GM19395 (cell line): Measurements from ENCODE around the gene TLR4.
A peak's percentile ranks its signal among the peaks of the same experiment; 100 is the strongest.

ENCODE experiments used
- ATAC-seq: cut with Tn5 transposase; IDR thresholded peaks from one replicate; pipeline ENCODE4 v1.9.1; 2021; ENCODE audit warnings: mild to moderate bottlenecking, moderate library complexity; ENCODE audit not compliant: unreplicated experiment

TLR4 gene

GRCh38 chr9:117704024-117704575 is at the start of gene TLR4:
Gene TLR4, plus strand, starts transcription at chr9:117704403. Its CDS starts 70 bp downstream, at chr9:117704473.
- ATAC-seq = peak; percentile 100

GRCh38 chr9:117656002-117656401 is 48.2 kb upstream of the TLR4 start:
- no peak for ATAC-seq

GRCh38 chr9:117662651-117663050 is 41.6 kb upstream of the TLR4 start:
- ATAC-seq = no peak

GRCh38 chr9:117664419-117664818 is 39.8 kb upstream of the TLR4 start:
- ATAC-seq = no peak

- ATAC-seq = no peak
These were observed 38.4 kb upstream of the TLR4 start for GRCh38 chr9:117665601-117666385.

- ATAC-seq = no peak
These were observed 32.7 kb upstream of the TLR4 start for GRCh38 chr9:117671468-117671867.

- no peak for ATAC-seq
These were observed 31.8 kb upstream of the TLR4 start for GRCh38 chr9:117672369-117672768.

- peak; percentile 52 for ATAC-seq
These were observed 26.6 kb upstream of the TLR4 start for GRCh38 chr9:117677572-117677971.

- ATAC-seq = no peak
These were observed 25.3 kb upstream of the TLR4 start for GRCh38 chr9:117678871-117679270.

- no peak for ATAC-seq
These were observed 24.8 kb upstream of the TLR4 start for GRCh38 chr9:117679416-117679815.

GRCh38 chr9:117681888-117682287 is 22.3 kb upstream of the TLR4 start:
- no peak for ATAC-seq

GRCh38 chr9:117682955-117683710 is 21.1 kb upstream of the TLR4 start:
- peak; percentile 86 for ATAC-seq

GRCh38 chr9:117687532-117687931 is 16.7 kb upstream of the TLR4 start:
- ATAC-seq = no peak

GRCh38 chr9:117691367-117691766 is 12.8 kb upstream of the TLR4 start:
- ATAC-seq = no peak

GRCh38 chr9:117696154-117696553 is 8.0 kb upstream of the TLR4 start:
- no peak for ATAC-seq

GRCh38 chr9:117697046-117697445 is 7.2 kb upstream of the TLR4 start:
- no peak for ATAC-seq

GRCh38 chr9:117703537-117703936 is 666 bp upstream of the TLR4 start:
- ATAC-seq = no peak

- ATAC-seq = peak; percentile 14
These were observed 394 bp downstream of the TLR4 start for GRCh38 chr9:117704597-117704996.

- ATAC-seq = no peak
These were observed 1.2 kb downstream of the TLR4 start for GRCh38 chr9:117705386-117705785.

GRCh38 chr9:117706421-117707116 is 2.4 kb downstream of the TLR4 start:
- ATAC-seq = no peak

GRCh38 chr9:117707561-117707960 is 3.4 kb downstream of the TLR4 start:
- ATAC-seq = no peak
